NCI-H2227 (cell line): Measurements from ENCODE around the gene VWA5B2.

Source experiments
- DNase-seq: peaks from one replicate; lab custom pipeline; 2025; ENCODE audit not compliant: unreplicated experiment; lab: John Stamatoyannopoulos, UW

Gene VWA5B2

DNA sequence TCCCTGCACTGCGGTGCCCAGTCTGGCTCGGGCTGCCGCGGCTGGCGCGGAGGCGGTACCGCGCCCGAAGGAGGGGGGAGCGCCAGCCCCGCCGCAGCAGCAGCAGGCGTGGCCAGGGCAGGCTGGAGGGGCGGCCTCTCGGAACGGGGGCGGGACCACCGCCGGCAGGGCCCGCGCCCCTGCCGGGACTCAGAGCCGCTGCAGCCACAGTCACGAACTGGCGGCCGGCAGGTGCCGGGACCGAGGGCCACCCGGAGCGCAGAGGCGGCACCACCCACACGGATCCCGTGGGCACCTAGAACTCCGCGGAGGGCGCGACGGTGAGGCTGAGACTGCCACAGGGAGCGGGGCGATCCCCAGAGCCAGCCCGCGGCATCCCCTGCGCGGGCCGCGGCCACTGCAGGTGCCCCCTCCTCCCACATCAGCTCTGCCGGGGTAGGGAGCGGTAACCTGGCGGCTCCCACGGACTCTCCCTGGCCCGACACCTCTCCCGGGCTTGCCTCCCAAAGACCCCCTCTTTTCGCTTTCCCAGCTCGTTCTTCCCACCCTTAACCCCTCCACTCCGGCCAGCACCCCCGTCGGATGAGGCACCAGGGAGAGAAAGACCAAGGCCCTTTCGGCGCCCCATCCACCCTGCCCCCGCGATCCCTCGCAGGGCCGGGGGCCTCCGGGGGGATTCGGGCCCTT lies at the start of gene VWA5B2:
Gene VWA5B2, plus strand, starts transcription at position 192 of the 687 bp plus-strand sequence. CDS start 944 bp downstream, outside the sequence.
- DNase-seq: peak; percentile 89

DNA sequence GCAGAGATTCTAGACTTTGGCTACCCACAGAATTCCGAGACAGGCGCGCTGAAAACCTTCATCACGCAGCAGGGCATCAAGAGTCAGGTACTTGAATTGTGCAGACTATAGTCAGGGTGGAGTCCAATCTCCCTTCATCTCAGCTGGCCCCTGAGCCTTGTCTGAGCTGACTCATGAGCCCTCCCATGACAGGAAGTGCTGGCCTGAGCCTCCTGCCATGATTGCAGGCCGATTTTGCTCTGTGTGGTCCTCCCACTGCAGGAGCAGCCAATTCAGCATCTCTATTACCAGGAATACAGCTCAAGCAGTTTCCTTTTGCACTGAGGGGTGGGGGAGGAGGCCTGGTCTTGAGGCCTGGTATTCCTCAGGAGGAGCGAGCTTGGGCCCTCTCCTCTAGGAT lies 49.2 kb upstream of the VWA5B2 start:
- no peak for DNase-seq

DNA sequence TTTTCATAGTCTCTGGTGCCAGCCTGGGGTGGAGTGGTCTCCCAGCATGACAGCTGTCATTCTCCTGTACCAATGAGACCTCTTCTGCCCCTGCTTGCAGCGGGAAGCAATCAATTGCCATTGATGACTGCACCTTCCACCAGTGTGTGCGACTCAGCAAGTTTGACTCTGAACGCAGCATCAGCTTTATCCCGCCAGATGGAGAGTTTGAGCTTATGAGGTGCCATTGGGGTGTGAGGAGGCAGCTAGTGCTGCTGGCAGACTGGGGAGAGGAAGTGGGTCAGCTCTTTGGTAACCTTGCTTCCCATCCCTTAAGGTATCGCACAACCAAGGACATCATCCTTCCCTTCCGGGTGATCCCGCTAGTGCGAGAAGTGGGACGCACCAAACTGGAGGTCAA lies 47.8 kb upstream of the VWA5B2 start:
- no peak for DNase-seq

DNA sequence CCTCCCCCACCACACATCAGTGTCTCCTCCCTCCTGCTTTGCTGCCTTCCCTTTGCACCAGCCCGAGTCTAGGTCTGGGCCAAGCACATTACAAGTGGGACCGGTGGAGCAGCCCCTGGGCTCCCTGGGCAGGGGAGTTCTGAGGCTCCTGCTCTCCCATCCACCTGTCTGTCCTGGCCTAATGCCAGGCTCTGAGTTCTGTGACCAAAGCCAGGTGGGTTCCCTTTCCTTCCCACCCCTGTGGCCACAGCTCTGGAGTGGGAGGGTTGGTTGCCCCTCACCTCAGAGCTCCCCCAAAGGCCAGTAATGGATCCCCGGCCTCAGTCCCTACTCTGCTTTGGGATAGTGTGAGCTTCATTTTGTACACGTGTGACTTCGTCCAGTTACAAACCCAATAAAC lies 45.7 kb upstream of the VWA5B2 start:
- no peak for DNase-seq

DNA sequence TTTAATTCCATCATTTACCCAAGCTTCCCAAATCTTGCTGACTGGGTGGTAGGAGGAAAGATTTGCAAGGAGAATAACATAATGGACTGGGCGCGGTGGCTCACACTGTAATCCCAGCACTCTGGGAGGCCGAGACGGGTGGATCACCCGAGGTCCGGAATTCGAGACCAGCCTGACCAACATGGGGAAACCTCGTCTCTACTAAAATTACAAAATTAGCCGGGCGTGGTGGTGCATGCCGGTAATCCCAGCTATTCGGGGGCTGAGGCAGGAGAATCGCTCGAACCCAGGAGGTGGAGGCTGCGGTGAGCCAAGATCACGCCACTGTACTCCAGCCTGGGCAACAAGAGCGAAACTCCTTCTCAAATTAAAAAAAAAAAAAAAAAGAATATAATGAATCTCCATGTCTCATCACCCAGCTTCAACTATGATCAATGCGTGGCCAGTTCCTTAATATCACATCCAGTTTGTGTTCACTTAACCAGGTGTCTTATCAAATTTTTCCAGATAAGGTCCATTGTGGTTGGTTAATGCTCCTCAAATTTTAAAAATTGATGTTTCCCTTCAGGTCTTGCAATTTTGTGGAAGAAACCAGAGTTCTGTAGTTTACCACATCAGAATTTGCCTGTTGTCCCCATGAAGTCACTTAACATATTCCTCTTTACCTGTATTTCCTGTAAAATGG lies 44.7 kb upstream of the VWA5B2 start:
- no peak for DNase-seq

DNA sequence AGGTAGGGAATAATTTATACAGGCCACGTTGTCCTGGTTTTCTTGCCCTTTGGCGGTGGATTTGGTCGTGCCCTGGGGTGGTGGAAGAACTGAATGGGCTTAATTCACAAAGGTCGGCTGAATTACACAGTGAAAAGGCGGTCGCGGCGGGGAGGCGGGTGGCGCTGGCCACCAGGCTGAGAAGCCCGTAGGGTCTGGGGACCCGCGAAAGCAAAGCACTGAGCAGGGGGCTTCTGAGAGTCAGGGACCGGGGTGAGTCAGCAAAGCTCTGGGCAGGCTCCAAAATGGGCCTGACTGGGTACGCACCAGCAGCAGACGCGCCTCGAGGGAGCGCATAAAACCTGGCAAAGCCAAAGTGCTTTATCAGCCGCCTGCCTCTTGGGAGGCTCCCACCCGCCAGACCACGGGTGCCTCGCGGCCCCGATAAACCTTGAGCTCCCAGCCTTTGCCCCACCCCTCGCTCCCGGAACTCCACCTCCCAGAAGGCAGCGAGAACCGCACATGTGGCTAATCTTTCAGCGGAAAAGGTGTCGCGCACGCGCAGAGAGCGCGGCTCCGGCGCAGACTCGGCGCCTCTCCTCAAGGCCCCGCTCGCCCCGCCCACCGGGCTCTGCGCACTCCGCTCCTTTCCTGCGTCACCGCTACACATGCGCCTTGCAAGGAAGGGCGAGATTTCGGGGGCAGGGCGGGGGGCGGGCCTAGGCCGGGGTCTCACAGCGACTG lies 43.8 kb upstream of the VWA5B2 start:
- peak; percentile 100 for DNase-seq

DNA sequence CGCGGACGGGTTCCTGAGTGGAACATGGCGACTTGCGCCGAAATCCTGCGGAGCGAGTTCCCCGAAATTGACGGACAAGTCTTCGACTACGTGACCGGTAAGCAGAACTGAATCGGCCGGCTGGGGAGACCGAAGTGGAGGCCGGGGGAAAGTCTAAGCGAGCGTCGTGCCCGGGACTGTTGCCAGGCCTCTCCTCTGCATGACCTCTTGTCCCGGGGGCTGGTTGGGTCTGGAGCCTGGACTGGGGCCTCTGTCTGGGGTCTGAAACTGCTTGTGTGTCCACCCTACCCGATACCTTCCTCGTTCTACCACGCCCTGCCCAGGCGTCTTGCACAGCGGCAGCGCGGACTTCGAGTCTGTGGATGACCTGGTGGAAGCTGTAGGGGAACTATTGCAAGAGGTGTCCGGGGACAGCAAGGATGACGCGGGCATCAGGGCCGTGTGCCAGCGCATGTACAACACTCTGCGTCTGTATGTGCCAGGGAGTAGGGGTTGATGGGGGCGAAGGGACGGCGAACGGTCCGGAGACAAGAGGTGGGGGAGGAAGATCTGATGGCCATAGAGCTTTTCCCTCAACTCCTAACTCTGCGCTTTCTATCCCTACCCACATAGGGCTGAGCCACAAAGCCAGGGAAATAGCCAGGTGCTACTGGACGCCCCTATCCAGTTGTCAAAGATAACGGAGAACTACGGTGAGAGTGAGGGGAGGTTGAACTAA lies 43.0 kb upstream of the VWA5B2 start, which contains the start of gene ABCF3:
Gene ABCF3, plus strand, starts transcription at position 16 of the 718 bp plus-strand sequence. Its CDS starts 9 bp downstream, at position 25.
- peak; percentile 24 for DNase-seq

DNA sequence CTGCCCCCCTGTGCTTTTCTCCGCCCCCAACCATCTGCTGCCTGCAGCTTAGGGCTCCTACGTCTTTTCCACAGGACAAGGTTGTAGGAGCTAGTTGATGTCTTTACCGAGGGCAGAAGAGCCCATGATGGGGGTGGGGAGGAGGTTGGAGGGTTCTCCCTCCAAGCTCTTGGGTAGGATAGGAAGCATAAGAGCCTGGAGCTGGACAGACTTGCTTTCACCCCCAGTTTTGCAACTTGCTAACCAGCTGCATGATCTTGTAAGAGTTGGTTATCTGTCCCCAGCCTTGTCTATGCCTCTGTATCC lies 42.5 kb upstream of the VWA5B2 start:
- no peak for DNase-seq

DNA sequence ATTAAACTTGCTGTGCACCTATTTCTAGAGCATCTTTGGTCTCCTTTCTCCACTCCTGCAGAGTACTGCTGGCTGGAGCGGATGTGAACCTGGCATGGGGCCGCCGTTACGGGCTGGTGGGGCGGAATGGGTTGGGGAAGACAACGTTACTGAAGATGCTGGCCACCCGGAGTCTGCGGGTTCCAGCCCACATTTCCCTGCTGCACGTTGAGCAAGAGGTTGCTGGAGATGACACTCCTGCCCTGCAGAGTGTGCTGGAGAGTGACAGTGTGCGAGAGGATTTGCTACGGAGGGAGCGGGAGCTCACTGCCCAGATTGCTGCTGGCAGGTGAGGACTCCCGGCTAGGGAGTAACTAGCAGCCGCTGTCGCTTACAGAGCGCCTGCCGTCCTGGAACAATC lies 41.3 kb upstream of the VWA5B2 start:
- no peak for DNase-seq

DNA sequence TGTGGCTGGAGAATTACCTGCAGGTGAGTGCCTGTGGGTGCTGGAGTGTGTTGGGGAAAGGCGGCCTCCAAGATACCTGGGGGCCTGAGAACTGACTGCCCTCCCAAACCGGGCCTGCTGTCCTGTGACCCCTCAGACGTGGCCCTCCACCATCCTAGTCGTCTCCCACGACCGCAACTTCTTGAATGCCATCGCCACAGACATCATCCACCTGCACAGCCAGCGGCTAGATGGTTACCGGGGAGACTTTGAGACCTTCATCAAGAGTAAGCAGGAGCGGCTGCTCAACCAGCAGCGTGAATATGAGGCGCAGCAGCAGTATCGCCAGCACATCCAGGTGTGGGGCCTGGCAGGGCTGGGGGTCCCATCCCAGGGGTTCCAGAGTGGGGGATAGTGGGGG lies 40.0 kb upstream of the VWA5B2 start:
- DNase-seq: no peak

DNA sequence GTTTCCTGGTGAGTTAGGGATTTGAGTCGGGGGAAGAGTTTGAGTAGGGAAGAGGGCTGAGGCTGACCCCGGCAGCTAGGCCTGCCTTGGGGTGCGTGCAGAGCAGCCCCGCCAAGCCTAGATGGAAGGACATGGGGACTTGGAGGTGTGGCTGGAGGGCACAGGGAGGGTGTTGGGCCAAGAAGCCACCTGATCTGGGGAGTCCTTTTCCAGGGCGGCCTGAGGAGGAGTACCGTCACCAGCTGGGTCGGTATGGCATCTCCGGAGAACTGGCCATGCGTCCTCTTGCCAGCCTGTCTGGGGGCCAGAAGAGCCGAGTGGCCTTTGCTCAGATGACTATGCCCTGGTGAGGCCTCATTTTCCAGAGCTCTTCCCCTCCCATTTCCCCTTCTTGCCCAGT lies 36.5 kb upstream of the VWA5B2 start:
- DNase-seq: no peak

DNA sequence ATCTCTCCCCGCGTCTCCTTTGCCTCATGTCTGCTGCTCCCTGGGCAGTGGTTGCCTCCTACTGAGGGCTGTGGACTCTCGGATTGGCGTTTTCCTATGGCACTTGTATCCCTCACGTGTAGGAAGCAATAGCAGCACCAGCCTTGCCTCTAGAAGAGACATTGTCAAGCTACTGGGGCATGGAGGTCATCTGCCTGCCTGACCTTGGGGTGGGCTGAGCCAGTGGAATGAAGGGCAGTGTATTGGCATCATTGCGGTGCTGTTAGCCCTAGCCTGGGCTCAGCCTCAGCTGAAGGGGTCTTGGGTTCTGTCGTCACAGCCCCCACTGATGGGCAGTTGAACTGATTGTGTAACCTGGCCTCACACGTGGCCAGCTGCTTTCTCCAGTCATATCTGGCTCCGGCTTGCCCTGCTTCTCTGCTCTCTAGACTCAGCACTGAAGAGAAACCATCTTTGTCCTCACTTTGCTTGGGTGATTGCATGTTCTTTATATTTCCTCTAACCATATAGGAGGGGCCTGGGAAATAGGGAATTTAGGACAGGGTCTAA lies 35.3 kb upstream of the VWA5B2 start:
- DNase-seq: no peak

DNA sequence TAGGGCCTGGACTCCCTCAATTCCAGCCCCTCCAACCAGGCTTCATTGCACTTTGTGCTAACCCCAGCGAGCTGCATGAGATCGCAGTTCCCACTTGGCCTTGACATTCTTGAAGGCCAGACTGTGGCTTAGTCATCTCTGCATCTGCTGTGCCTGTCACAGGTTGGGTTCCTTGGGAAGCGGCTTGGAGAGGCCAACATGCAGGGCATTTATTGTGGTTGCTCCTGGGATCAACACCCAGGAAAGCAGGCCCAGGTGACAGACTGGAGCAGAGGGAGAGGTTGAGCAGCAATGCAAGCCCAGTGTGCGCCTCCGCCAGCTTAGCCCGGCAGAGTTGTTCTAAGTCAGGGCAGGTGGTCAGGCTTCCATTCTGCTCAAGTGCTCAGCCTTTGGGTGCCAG lies 32.8 kb upstream of the VWA5B2 start:
- DNase-seq: no peak

DNA sequence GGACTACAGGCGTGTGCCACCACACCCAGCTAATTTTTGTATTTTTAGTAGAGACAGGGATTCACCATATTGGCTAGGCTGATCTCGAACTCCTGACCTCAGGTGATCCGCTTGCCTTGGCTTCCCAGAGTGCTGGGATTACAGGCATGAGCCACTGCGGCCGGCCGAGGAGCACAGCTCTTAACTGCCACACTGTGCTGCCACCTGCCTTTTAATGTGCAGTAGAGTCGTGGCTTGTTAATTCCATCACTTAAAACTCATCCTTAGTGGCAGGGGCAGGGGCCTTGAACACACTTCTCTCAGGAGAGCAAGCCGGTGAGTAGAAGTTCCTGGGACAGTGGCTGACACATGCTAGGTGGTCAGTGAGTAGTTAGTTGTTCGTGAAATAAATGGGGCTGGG lies 30.9 kb upstream of the VWA5B2 start:
- no peak for DNase-seq

DNA sequence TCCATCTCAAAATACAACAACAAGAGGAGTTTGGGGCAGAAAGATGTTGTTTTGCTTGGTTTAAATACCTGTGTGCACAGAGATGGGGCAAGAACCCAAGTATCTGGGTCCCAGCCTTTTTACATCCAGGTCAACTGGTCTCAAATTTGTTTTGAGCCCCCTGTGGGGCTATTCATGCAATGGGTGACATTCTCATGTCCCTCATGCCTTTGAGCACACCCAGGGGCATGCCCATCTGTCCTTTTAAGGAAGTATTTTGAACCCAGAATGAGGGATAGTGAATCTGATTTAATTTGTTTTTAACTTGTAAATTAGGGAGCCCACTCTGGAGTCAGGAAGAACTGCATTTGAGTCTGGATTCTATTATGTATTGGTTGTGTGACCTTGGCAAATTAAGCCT lies 28.6 kb upstream of the VWA5B2 start:
- DNase-seq: no peak

DNA sequence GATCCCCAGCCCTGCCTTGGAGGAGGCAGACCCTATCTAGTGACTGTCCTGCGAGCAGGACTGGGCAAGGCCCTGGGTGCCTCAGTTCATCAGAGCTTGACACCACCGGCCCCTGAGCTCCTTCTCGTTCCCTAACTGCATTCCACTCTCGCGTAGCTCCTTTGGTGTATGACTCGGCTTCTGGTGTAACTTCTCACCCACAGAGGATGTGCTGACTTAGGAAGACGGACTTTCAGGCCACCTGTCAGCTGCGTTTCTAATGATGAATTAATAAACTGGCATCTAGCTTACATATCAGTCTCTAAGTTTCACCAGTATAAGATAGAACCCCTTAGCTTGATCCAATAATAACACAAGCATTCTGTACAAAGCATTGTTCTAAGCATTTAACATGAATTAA lies 25.9 kb upstream of the VWA5B2 start:
- no peak for DNase-seq

DNA sequence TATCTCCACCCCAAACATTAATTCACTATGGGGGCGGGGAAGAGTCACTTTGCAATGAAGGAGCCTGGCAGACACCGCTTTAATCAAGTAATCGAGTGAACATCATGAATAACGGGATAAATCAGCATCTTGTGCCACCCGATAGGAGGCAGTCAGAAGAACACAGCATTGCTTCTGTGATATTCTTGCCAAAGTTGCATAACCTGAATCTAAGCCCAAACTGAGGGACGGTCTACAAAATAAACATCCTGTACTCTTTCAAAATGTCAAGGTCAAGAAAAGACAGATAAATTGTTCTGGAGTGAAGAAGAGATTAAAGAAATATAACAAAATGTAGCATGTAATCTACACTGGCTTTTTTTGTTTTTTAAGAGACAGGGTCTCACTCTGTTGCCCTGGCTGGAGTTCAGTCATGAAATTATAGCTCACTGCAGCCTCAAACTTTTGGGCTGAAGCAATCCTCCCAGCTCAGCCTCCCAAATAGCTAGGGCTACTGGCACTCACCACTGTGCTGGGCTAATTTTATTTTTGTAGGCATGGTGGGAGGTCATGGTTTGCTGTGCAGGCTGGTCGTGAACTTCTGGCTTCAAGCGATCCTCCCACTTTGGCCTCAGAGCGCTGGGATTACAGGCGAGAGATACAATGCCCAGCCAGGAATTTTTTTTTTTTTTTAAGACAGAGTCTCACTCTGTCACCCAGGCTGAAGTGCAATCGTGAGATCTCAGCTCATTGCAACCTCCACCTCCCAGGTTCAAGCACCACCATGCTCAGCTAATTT lies 20.1 kb upstream of the VWA5B2 start:
- no peak for DNase-seq

DNA sequence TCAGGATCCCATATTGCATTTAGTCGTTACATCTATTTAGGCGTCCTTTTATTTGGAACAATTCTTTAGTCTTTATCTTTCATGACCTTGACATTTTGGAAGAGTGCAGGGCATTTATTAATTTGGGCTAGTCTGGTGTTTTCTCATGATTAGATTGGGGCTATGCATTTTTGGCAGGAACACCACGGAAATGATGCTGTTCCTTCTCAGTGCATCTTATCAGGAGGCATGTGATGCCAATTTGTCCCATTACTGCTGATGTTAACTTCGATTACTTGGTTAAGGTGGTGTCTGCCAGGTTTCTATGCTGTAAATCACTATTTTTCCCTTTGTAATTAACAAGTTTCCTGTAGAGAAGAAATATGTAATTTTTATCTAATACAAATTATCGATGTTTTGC lies 18.1 kb upstream of the VWA5B2 start:
- DNase-seq: no peak

DNA sequence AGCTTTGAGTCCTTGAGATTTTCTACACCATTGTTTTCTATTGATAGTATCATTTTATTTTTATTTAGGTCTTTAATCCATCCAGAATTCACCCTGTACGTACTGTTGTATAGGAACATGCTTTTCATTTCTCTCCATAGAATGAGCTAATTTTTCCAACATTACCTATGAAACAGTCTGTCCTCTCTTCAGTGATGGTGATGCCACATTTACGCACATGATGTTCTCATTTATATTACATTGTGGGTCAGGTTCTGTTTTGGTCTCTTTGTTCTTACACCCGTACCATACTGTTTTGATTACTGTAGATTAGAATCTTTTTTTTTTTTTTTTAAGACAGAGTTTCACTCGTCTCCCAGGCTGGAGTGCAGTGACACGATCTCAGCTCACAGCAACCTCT lies 17.7 kb upstream of the VWA5B2 start:
- no peak for DNase-seq

DNA sequence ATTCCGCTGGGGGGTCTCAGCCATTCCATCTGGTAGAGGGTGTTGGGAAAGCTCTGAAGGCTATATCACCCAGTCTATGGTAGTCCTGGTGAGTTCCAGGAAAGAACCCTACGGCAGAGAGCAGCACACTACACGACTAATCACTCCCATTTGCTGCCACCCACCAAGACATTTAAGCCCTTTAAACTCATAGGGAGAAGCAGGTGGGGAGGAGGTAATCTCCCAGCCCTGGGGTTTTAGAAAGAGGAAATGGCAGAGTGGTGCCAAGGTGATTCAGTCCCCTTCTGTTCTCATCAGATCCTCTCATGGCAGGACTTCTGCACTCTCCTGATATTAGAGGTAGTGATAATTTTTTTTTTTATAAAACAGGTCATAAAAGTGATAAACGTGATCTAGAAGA lies 10.6 kb upstream of the VWA5B2 start:
- no peak for DNase-seq

DNA sequence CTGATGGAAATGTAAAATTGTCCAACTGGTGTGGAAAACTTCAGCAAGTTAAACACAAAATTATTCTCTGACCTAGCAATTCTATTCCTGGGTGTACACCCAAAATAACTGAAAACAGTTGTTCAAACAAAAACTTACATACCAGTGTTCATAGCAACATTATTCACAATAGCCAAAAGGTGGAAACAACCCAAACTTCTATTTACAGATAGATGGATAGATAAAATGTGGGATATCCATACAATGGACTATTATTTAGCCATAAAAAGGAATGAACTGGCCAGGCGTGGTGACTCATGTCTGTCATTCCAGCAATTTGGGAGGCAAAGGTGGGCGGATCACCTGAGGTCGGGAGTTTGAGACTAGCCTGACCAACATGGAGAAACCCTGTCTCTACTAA lies 6.9 kb upstream of the VWA5B2 start:
- no peak for DNase-seq
